Activated CD4-positive, alpha-beta memory T cell treated with anti-CD3 and anti-CD28 coated beads, Interleukin-2, amount 10 ng/mL, durations not matched to agents 7 days and 5 days (primary cell): ENCODE results near the gene ST3GAL6. TPM values are rescaled to one million over a fixed set of nuclear protein-coding genes. Genes with fewer than 3 reads are reported as not detected.

Experiments used
- CTCF ChIA-PET: fragments of 350-600 bp; sonication (Branson Sonifier 250); formaldehyde crosslinking; loops from one replicate; lab custom pipeline; 2021; ENCODE audit warnings: antibody characterized with exemption, inconsistent platforms; lab: Charles Lee
- POLR2A ChIA-PET: fragments of 350-600 bp; sonication (Branson Sonifier 250); formaldehyde crosslinking; loops from one replicate; lab custom pipeline; 2021; ENCODE audit warnings: antibody characterized with exemption; lab: Charles Lee
- DNase-seq: peaks from one replicate; pipeline ENCODE4 v3.0.0-alpha.2; 2020
- H3K27ac Mint-ChIP-seq: one replicate; pipeline ENCODE4 v1.8.0; 2021; ENCODE audit warnings: mild to moderate bottlenecking, mixed read lengths
- H3K27me3 Mint-ChIP-seq: one replicate; pipeline ENCODE4 v1.8.0; 2021; ENCODE audit warnings: mixed read lengths
- H3K36me3 Mint-ChIP-seq: one replicate; pipeline ENCODE4 v1.8.0; 2021; ENCODE audit warnings: low read depth, mixed read lengths
- H3K4me1 Mint-ChIP-seq: one replicate; pipeline ENCODE4 v1.8.0; 2021; ENCODE audit warnings: mixed read lengths
- H3K4me3 Mint-ChIP-seq: one replicate; pipeline ENCODE4 v1.8.0; 2021; ENCODE audit warnings: mild to moderate bottlenecking, mixed read lengths
- H3K9me3 Mint-ChIP-seq: one replicate; pipeline ENCODE4 v1.8.0; 2021; ENCODE audit warnings: mixed read lengths
- total RNA-seq, 2 experiments: library from RNA; stranded (reverse); gene quantifications; one replicate each; pipeline ENCODE4 v1.2.3, GENCODE V29; 2021

Gene ST3GAL6
- total RNA-seq = not detected

GRCh38 chr3:98763076-98763475, at the start of gene ST3GAL6:
Gene ST3GAL6, plus strand, starts transcription at chr3:98763340. Its CDS starts 5,101 bp downstream, at chr3:98768441.
- H3K9me3 Mint-ChIP-seq = no peaks in the 10 kb centered on the region
- DNase-seq = no peak
- no peaks in the 10 kb centered on the region for H3K4me1 Mint-ChIP-seq
- H3K4me3 Mint-ChIP-seq = no peak within 1 kb of the TSS
- ChIA-PET POLR2A (no interaction called here), CTCF (no interaction called here)
- peaks cover 45% of the 10 kb centered on the region for H3K27me3 Mint-ChIP-seq
- no peaks in the 10 kb centered on the region for H3K36me3 Mint-ChIP-seq
- no peak within 1 kb of the TSS for H3K27ac Mint-ChIP-seq

GRCh38 chr3:98713984-98714383, 49.2 kb upstream of the ST3GAL6 start:
- peaks cover 3% of the 10 kb centered on the region for H3K27me3 Mint-ChIP-seq
- CTCF ChIA-PET = interaction anchor here (0.8 kb wide), 1 partner anchor 771 kb away, joined by 6 read pairs; no protein-coding TSS in a partner anchor

GRCh38 chr3:98717584-98717983, 45.6 kb upstream of the ST3GAL6 start:
- peaks cover 5% of the 10 kb centered on the region for H3K27me3 Mint-ChIP-seq
- H3K4me1 Mint-ChIP-seq = no peaks in the 10 kb centered on the region
- no peak for DNase-seq
- CTCF ChIA-PET = no interaction called here
- H3K27ac Mint-ChIP-seq = no peak overlapping the region
- H3K4me3 Mint-ChIP-seq = no peak overlapping the region
- no peaks in the 10 kb centered on the region for H3K9me3 Mint-ChIP-seq
- POLR2A ChIA-PET = no interaction called here
- no peaks in the 10 kb centered on the region for H3K36me3 Mint-ChIP-seq

More at GRCh38 chr3:98713984-98714383, 49.2 kb upstream of the ST3GAL6 start:
- no peak overlapping the region for H3K27ac Mint-ChIP-seq
- POLR2A ChIA-PET = no interaction called here
- H3K36me3 Mint-ChIP-seq = no peaks in the 10 kb centered on the region
- H3K9me3 Mint-ChIP-seq = no peaks in the 10 kb centered on the region
- H3K4me1 Mint-ChIP-seq = no peaks in the 10 kb centered on the region
- no peak overlapping the region for H3K4me3 Mint-ChIP-seq
- no peak for DNase-seq

GRCh38 chr3:98718730-98719129, 44.4 kb upstream of the ST3GAL6 start:
- no peaks in the 10 kb centered on the region for H3K4me1 Mint-ChIP-seq
- no peaks in the 10 kb centered on the region for H3K36me3 Mint-ChIP-seq
- no peak overlapping the region for H3K27ac Mint-ChIP-seq
- DNase-seq = no peak
- H3K4me3 Mint-ChIP-seq = no peak overlapping the region
- ChIA-PET CTCF (no interaction called here), POLR2A (no interaction called here)
- H3K9me3 Mint-ChIP-seq = no peaks in the 10 kb centered on the region
- H3K27me3 Mint-ChIP-seq = peaks cover 9% of the 10 kb centered on the region

GRCh38 chr3:98721776-98722175, 41.4 kb upstream of the ST3GAL6 start:
- no peaks in the 10 kb centered on the region for H3K9me3 Mint-ChIP-seq
- no peak for DNase-seq
- H3K4me1 Mint-ChIP-seq = no peaks in the 10 kb centered on the region
- H3K27ac Mint-ChIP-seq = no peak overlapping the region
- peaks cover 22% of the 10 kb centered on the region for H3K27me3 Mint-ChIP-seq
- H3K4me3 Mint-ChIP-seq = no peak overlapping the region
- no peaks in the 10 kb centered on the region for H3K36me3 Mint-ChIP-seq
- ChIA-PET POLR2A (no interaction called here), CTCF (no interaction called here)

GRCh38 chr3:98722389-98722788, 40.8 kb upstream of the ST3GAL6 start:
- Mint-ChIP-seq H3K27me3 (peaks cover 26% of the 10 kb centered on the region), H3K4me1 (no peaks in the 10 kb centered on the region), H3K27ac (no peak overlapping the region), H3K9me3 (no peaks in the 10 kb centered on the region), H3K36me3 (no peaks in the 10 kb centered on the region), H3K4me3 (no peak overlapping the region)
- CTCF ChIA-PET = no interaction called here
- DNase-seq = no peak
- POLR2A ChIA-PET = no interaction called here

- H3K36me3 Mint-ChIP-seq = no peaks in the 10 kb centered on the region
- H3K9me3 Mint-ChIP-seq = no peaks in the 10 kb centered on the region
- no peaks in the 10 kb centered on the region for H3K4me1 Mint-ChIP-seq
- no peak overlapping the region for H3K4me3 Mint-ChIP-seq
- no peak overlapping the region for H3K27ac Mint-ChIP-seq
- ChIA-PET POLR2A (no interaction called here), CTCF (no interaction called here)
- H3K27me3 Mint-ChIP-seq = peaks cover 43% of the 10 kb centered on the region
- DNase-seq = no peak
Observed at GRCh38 chr3:98725352-98725751, 37.8 kb upstream of the ST3GAL6 start.

- no peaks in the 10 kb centered on the region for H3K9me3 Mint-ChIP-seq
- no peak overlapping the region for H3K4me3 Mint-ChIP-seq
- CTCF ChIA-PET = interaction anchor here (1.2 kb wide), 1 partner anchor 124 kb away, joined by 3 read pairs; no protein-coding TSS in a partner anchor
- H3K27ac Mint-ChIP-seq = no peak overlapping the region
- no peaks in the 10 kb centered on the region for H3K36me3 Mint-ChIP-seq
- POLR2A ChIA-PET = no interaction called here
- H3K27me3 Mint-ChIP-seq = peaks cover 47% of the 10 kb centered on the region
- no peak for DNase-seq
- H3K4me1 Mint-ChIP-seq = no peaks in the 10 kb centered on the region
Observed at GRCh38 chr3:98726084-98726483, 37.1 kb upstream of the ST3GAL6 start.

- ChIA-PET POLR2A (no interaction called here), CTCF (no interaction called here)
- H3K27me3 Mint-ChIP-seq = peaks cover 56% of the 10 kb centered on the region
- H3K36me3 Mint-ChIP-seq = no peaks in the 10 kb centered on the region
- DNase-seq = no peak
- no peaks in the 10 kb centered on the region for H3K9me3 Mint-ChIP-seq
- no peak overlapping the region for H3K27ac Mint-ChIP-seq
- no peak overlapping the region for H3K4me3 Mint-ChIP-seq
- H3K4me1 Mint-ChIP-seq = peaks cover 4% of the 10 kb centered on the region
Observed at GRCh38 chr3:98727638-98728037, 35.5 kb upstream of the ST3GAL6 start.

GRCh38 chr3:98728672-98729071, 34.5 kb upstream of the ST3GAL6 start:
- no peak overlapping the region for H3K4me3 Mint-ChIP-seq
- H3K9me3 Mint-ChIP-seq = no peaks in the 10 kb centered on the region
- no peak for DNase-seq
- no peaks in the 10 kb centered on the region for H3K36me3 Mint-ChIP-seq
- peaks cover 58% of the 10 kb centered on the region for H3K27me3 Mint-ChIP-seq
- ChIA-PET CTCF (no interaction called here), POLR2A (no interaction called here)
- no peak overlapping the region for H3K27ac Mint-ChIP-seq
- peaks cover 9% of the 10 kb centered on the region for H3K4me1 Mint-ChIP-seq

- Mint-ChIP-seq H3K9me3 (no peaks in the 10 kb centered on the region), H3K27me3 (peaks cover 67% of the 10 kb centered on the region), H3K4me3 (no peak overlapping the region), H3K4me1 (peaks cover 14% of the 10 kb centered on the region), H3K27ac (no peak overlapping the region), H3K36me3 (no peaks in the 10 kb centered on the region)
- CTCF ChIA-PET = interaction anchor here (0.9 kb wide), 1 partner anchor 128 kb away, joined by 3 read pairs; no protein-coding TSS in a partner anchor
- DNase-seq = no peak
- POLR2A ChIA-PET = no interaction called here
Observed at GRCh38 chr3:98730338-98730737, 32.8 kb upstream of the ST3GAL6 start.

GRCh38 chr3:98730886-98731537, 32.1 kb upstream of the ST3GAL6 start:
- no peak overlapping the region for H3K27ac Mint-ChIP-seq
- POLR2A ChIA-PET = no interaction called here

GRCh38 chr3:98731720-98732285, 31.3 kb upstream of the ST3GAL6 start:
- peaks cover 74% of the 10 kb centered on the region for H3K27me3 Mint-ChIP-seq
- CTCF ChIA-PET = interaction anchor here (0.7 kb wide), 1 partner anchor 666 kb away, joined by 4 read pairs; no protein-coding TSS in a partner anchor

More at GRCh38 chr3:98730886-98731537, 32.1 kb upstream of the ST3GAL6 start:
- H3K4me3 Mint-ChIP-seq = no peak overlapping the region
- no peaks in the 10 kb centered on the region for H3K9me3 Mint-ChIP-seq
- peaks cover 14% of the 10 kb centered on the region for H3K4me1 Mint-ChIP-seq
- peaks cover 70% of the 10 kb centered on the region for H3K27me3 Mint-ChIP-seq
- no peaks in the 10 kb centered on the region for H3K36me3 Mint-ChIP-seq
- DNase-seq = no peak
- CTCF ChIA-PET = interaction anchor here (0.7 kb wide), 1 partner anchor 665 kb away, joined by 4 read pairs; no protein-coding TSS in a partner anchor

More at GRCh38 chr3:98731720-98732285, 31.3 kb upstream of the ST3GAL6 start:
- Mint-ChIP-seq H3K36me3 (no peaks in the 10 kb centered on the region), H3K27ac (no peak overlapping the region), H3K9me3 (no peaks in the 10 kb centered on the region), H3K4me3 (peak overlapping the region; percentile 68), H3K4me1 (peaks cover 14% of the 10 kb centered on the region)
- POLR2A ChIA-PET = no interaction called here
- DNase-seq = no peak
